Measurements from ENCODE around the gene ENAH. TPM values are rescaled to one million over a fixed set of nuclear protein-coding genes. Genes with fewer than 3 reads are reported as not detected.
A peak's percentile ranks its signal among the peaks of the same experiment; 100 is the strongest.

The ENAH gene
- total RNA-seq, 1 experiment from 2014 or later: 285 TPM

DNA sequence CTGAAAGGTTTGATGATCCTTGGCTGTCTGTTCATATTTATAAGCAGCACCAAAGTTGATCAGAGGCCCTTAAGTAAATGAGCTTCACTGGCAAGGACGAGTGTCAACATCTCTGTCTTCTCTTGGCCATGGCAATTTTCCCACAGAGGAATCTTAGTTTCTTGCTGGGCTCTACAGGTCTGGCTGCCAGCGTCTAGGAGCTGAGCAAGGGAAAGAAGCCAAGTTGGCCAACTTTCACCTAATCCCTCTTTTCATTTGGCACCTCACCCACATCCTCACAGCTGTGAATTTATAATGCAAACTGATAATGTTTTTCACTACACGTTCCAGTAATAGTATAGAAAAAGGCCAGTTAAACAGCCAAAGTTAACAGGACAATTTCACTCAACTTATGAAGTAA is 126.0 kb downstream of the ENAH start:
- Histone ChIP-seq H3K9me3 (ENCODE audit: control insufficient read depth, low read depth, low read length) (no peaks in the 10 kb centered on the region), H3K4ac (ENCODE audit: low read depth, low read length) (no peak overlapping the region), H4K20me1 (ENCODE audit: control insufficient read depth, insufficient read depth, insufficient read length) (no peaks in the 10 kb centered on the region), H2BK15ac (ENCODE audit: low read depth, low read length) (no peak overlapping the region), H3K14ac (ENCODE audit: insufficient read depth, low read length) (no peak overlapping the region), H3K27ac (ENCODE audit: insufficient read length, low read depth, low read length) (no peak overlapping the region), H3K79me2 (ENCODE audit: insufficient read depth, low read length) (peaks cover 4% of the 10 kb centered on the region; the same call in 1 of the 2 replicates), H2BK120ac (ENCODE audit: low read depth, low read length, poor library complexity, severe bottlenecking) (no peak overlapping the region), H3K79me1 (ENCODE audit: insufficient read depth, low read depth, low read length, poor library complexity, severe bottlenecking) (peaks cover 2% of the 10 kb centered on the region), H3K23me2 (ENCODE audit: insufficient read length, low read depth, low read length, poor library complexity, severe bottlenecking) (no peaks in the 10 kb centered on the region), H3K18ac (ENCODE audit: insufficient read length, low read depth, low read length) (no peak overlapping the region), H2BK20ac (ENCODE audit: low read depth, low read length, poor library complexity, severe bottlenecking) (no peak overlapping the region), H2BK5ac (ENCODE audit: insufficient read length, low read length) (no peak overlapping the region), H2AK5ac (ENCODE audit: insufficient read length, low read length) (no peak overlapping the region), H3K56ac (ENCODE audit: insufficient read length, low read depth, low read length) (no peak overlapping the region), H3T11ph (ENCODE audit: low read length) (no peak overlapping the region), H4K5ac (ENCODE audit: insufficient read length, low read depth, low read length) (no peak overlapping the region), H2BK12ac (ENCODE audit: insufficient read length, low read depth, low read length) (no peak overlapping the region), H3K9ac (ENCODE audit: extremely low read depth, insufficient read length, low read length) (no peak overlapping the region), H4K8ac (replicated peaks; ENCODE audit: insufficient read length, low read depth, low read length) (no peak overlapping the region), H3K27me3 (ENCODE audit: insufficient read depth, low read length) (no peaks in the 10 kb centered on the region), H2AFZ (ENCODE audit: low read length) (no peak overlapping the region), H4K91ac (ENCODE audit: insufficient read length, low read depth, low read length) (no peak overlapping the region), H3K4me1 (ENCODE audit: insufficient read depth, low read length) (peaks cover 3% of the 10 kb centered on the region; the same call in 1 of the 2 replicates), H3K4me2 (ENCODE audit: insufficient read depth, insufficient read length, low read length) (no peak overlapping the region), H3K23ac (ENCODE audit: insufficient read length, low read depth, low read length) (no peak overlapping the region)
- no peak overlapping the region for H3K4me3 Mint-ChIP-seq
- DNase-seq: no peak
- H3K9me3 Mint-ChIP-seq: no peaks in the 10 kb centered on the region; a peak in 1 of 5 replicates
- TF ChIP-seq, protein P1, sequence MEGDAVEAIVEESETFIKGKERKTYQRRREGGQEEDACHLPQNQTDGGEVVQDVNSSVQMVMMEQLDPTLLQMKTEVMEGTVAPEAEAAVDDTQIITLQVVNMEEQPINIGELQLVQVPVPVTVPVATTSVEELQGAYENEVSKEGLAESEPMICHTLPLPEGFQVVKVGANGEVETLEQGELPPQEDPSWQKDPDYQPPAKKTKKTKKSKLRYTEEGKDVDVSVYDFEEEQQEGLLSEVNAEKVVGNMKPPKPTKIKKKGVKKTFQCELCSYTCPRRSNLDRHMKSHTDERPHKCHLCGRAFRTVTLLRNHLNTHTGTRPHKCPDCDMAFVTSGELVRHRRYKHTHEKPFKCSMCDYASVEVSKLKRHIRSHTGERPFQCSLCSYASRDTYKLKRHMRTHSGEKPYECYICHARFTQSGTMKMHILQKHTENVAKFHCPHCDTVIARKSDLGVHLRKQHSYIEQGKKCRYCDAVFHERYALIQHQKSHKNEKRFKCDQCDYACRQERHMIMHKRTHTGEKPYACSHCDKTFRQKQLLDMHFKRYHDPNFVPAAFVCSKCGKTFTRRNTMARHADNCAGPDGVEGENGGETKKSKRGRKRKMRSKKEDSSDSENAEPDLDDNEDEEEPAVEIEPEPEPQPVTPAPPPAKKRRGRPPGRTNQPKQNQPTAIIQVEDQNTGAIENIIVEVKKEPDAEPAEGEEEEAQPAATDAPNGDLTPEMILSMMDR (conservative IDR thresholded peaks at IDR 0.05): no peak
- peaks cover 22 to 26% of the 10 kb centered on the region in 2 experiments for H3K4me1 Mint-ChIP-seq
- H3K36me3 Mint-ChIP-seq (ENCODE audit: insufficient read depth in 1 of 3, low read depth in 3 of 3): peaks cover 7 to 19% (median 12%) of the 10 kb centered on the region in 3 experiments
- H3K27me3 Mint-ChIP-seq (ENCODE audit: low read depth): peaks cover 1% of the 10 kb centered on the region; the same call in 1 of the 2 replicates
- no CpG with 5 or more reads among the region's 3 CpGs for WGBS (ENCODE audit: extremely low coverage, insufficient read length, low lambda C conversion rate)
- H3K27ac Mint-ChIP-seq: peak overlapping the region in 1 of 3 experiments; percentile 34; a peak in 2 of 7 replicates
